ENCODE results near the gene TXNDC5.

- no peak for TF ChIP-seq CTCF (IDR thresholded peaks at IDR 0.05 in 8 of 11, conservative IDR thresholded peaks at IDR 0.05 in 3 of 11)
- no peak for TF ChIP-seq POLR2A (IDR thresholded peaks at IDR 0.05)
- no peak for TF ChIP-seq POLR2AphosphoS5 (IDR thresholded peaks at IDR 0.05)
Measured at GRCh38 chr6:7922596-7922995, 12.0 kb upstream of the TXNDC5 start.

Measured in spleen (tissue), 7 donors.